BJ (cell line): Measurements from ENCODE around the gene KCNQ1. TPM values are rescaled to one million over a fixed set of nuclear protein-coding genes. Genes with fewer than 3 reads are reported as not detected.

Experiments
- CTCF ChIA-PET: fragments of 350-600 bp; formaldehyde crosslinking; extraction: SDS; loops from one replicate; lab custom pipeline; 2021; ENCODE audit warnings: antibody characterized with exemption, inconsistent platforms; lab: Yijun Ruan, JAX
- POLR2A ChIA-PET: fragments of 300-600 bp; sonication (Branson Sonifier 250); formaldehyde crosslinking; extraction: SDS; loops from one replicate; lab custom pipeline; 2021; ENCODE audit warnings: antibody characterized with exemption; lab: Charles Lee
- DNase-seq: peaks from one replicate; pipeline ENCODE4 v3.0.0-alpha.2; 2011; ENCODE audit warnings: low read depth
- H3K27me3 ChIP-seq: 2 replicates; pipeline ENCODE4 v1.6.0; 2011; ENCODE audit warnings: low read length; ENCODE audit not compliant: control insufficient read depth, insufficient read depth
- H3K36me3 ChIP-seq: 2 replicates; pipeline ENCODE4 v1.5.1; 2011; ENCODE audit warnings: low read length; ENCODE audit not compliant: control insufficient read depth, insufficient read depth
- H3K4me3 ChIP-seq: 2 replicates; pipeline ENCODE4 v1.5.1; 2011; ENCODE audit warnings: low read depth, mild to moderate bottlenecking, control low read depth, low read length
- CTCF ChIP-seq: IDR thresholded peaks from 2 replicates; pipeline ENCODE4 v1.5.1; 2011; ENCODE audit warnings: low read depth, mild to moderate bottlenecking, control low read depth, inconsistent platforms, low read length, moderate library complexity; ENCODE audit not compliant: insufficient read depth
- polyA plus RNA-seq: library from polyadenylated mRNA; depleted of rRNA; stranded (reverse); fragments of >200 nt; gene quantifications from 2 replicates; pipeline ENCODE4 v1.2.3, GENCODE V29; 2011

KCNQ1 gene
- polyA plus RNA-seq, 1 experiment = not detected

GRCh38 chr11:2675540-2675939 lies 230.7 kb downstream of the KCNQ1 start:
- no peak for TF ChIP-seq CTCF
- no peak for DNase-seq
- Histone ChIP-seq H3K4me3 (no peak overlapping the region), H3K27me3 (no peaks in the 10 kb centered on the region), H3K36me3 (no peaks in the 10 kb centered on the region; the same call in 1 of the 2 replicates)
- ChIA-PET CTCF (interaction anchor here (1.8 kb wide), 1 partner anchor 212 kb away, joined by 4 read pairs; no protein-coding TSS in a partner anchor), POLR2A (no interaction called here)

GRCh38 chr11:2677127-2677526 lies 232.3 kb downstream of the KCNQ1 start:
- no peak for TF ChIP-seq CTCF
- ChIA-PET CTCF (no interaction called here), POLR2A (no interaction called here)
- no peak for DNase-seq
- Histone ChIP-seq H3K27me3 (no peaks in the 10 kb centered on the region), H3K36me3 (no peaks in the 10 kb centered on the region; the same call in 1 of the 2 replicates), H3K4me3 (no peak overlapping the region)

- no peak for TF ChIP-seq CTCF
- ChIA-PET POLR2A (no interaction called here), CTCF (interaction anchor here (1.1 kb wide), 1 partner anchor 29 kb away, joined by 3 read pairs; no protein-coding TSS in a partner anchor)
- no peak for DNase-seq
- H3K27me3 ChIP-seq = no peaks in the 10 kb centered on the region
- H3K4me3 ChIP-seq = no peak overlapping the region
- H3K36me3 ChIP-seq = peaks cover 1% of the 10 kb centered on the region
Observed at GRCh38 chr11:2678396-2678795, 233.6 kb downstream of the KCNQ1 start.

GRCh38 chr11:2679011-2679676 lies 234.3 kb downstream of the KCNQ1 start:
- no peak for TF ChIP-seq CTCF
- CTCF ChIA-PET = interaction anchor here (1.1 kb wide), 1 partner anchor 28 kb away, joined by 3 read pairs; no protein-coding TSS in a partner anchor
- POLR2A ChIA-PET = no interaction called here
- peaks cover 1% of the 10 kb centered on the region for H3K36me3 ChIP-seq
- H3K27me3 ChIP-seq = no peaks in the 10 kb centered on the region
- no peak overlapping the region for H3K4me3 ChIP-seq
- no peak for DNase-seq

- Histone ChIP-seq H3K36me3 (peaks cover 1% of the 10 kb centered on the region), H3K4me3 (no peak overlapping the region), H3K27me3 (no peaks in the 10 kb centered on the region)
- ChIA-PET POLR2A (no interaction called here), CTCF (no interaction called here)
- TF ChIP-seq CTCF = no peak
- DNase-seq = no peak
Observed at GRCh38 chr11:2681408-2682145, 236.8 kb downstream of the KCNQ1 start.
